ENCODE measurements around the gene MRPS23. TPM values are rescaled to one million over a fixed set of nuclear protein-coding genes. Genes with fewer than 3 reads are reported as not detected.
A peak's percentile ranks its signal among the peaks of the same experiment; 100 is the strongest.

MRPS23 gene
- total RNA-seq, 1 experiment from 2014 or later: 97.5 TPM

- Histone ChIP-seq H3K79me2 (ENCODE audit: low read length) (peaks cover 52% of the 10 kb centered on the region), H3K27me3 (ENCODE audit: low read length) (no peaks in the 10 kb centered on the region), H3K4me1 (ENCODE audit: insufficient read depth, low read length) (peaks cover 61% of the 10 kb centered on the region), H3K4me2 (ENCODE audit: low read length) (peak overlapping the region; percentile 70), H4K20me1 (ENCODE audit: low read length) (no peaks in the 10 kb centered on the region), H3K9me3 (ENCODE audit: low read length) (no peaks in the 10 kb centered on the region), H3K9ac (ENCODE audit: low read length) (peak overlapping the region; percentile 64), H3K36me3 (ENCODE audit: low read depth, low read length) (no peaks in the 10 kb centered on the region), H2AFZ (ENCODE audit: low read length) (peak overlapping the region; percentile 40; the same call in 1 of the 2 replicates), H3K9me2 (replicated peaks; ENCODE audit: low read length) (no peaks in the 10 kb centered on the region), H3K4me3 (ENCODE audit: low read length) (no peak overlapping the region), H3F3A (ENCODE audit: low read length, unreplicated experiment) (peaks cover 8% of the 10 kb centered on the region), H3K27ac (ENCODE audit: low read length) (peak overlapping the region; percentile 93)
- CTCF ChIA-PET: interaction anchor here (0.6 to 1.2 kb wide), 7 partner anchors 9 to 108 kb away, joined by 3 to 5 read pairs (median 4); no protein-coding TSS in a partner anchor
- peak; percentile 43 for ATAC-seq
- peak; percentile 97 for DNase-seq
- TSS peak; percentile 36 for BruUV-seq (replicated peaks)
- no peak for TF ChIP-seq EZH2phosphoT487 (IDR thresholded peaks at IDR 0.05; ENCODE audit: borderline replicate concordance, low read length)
- no peak for TF ChIP-seq EZH2 (IDR thresholded peaks at IDR 0.05; ENCODE audit: low read length, unreplicated experiment)
- peak; percentile 99 for TF ChIP-seq CTCF (conservative IDR thresholded peaks at IDR 0.05; ENCODE audit: low read depth, low read length)
- intact Hi-C loops (cut with micrococcal nuclease): loop anchor here (1.0 to 2.0 kb wide), 6 partner anchors 27 to 103 kb away; no protein-coding TSS in a partner anchor
- POLR2A ChIA-PET (ENCODE audit: unreplicated experiment): interaction anchor here (0.6 to 0.9 kb wide), 3 partner anchors 29 to 51 kb away, joined by 3 read pairs; no protein-coding TSS in a partner anchor
Observed at GRCh38 chr17:57892146-57892819, 42.4 kb upstream of the MRPS23 start.

DNA sequence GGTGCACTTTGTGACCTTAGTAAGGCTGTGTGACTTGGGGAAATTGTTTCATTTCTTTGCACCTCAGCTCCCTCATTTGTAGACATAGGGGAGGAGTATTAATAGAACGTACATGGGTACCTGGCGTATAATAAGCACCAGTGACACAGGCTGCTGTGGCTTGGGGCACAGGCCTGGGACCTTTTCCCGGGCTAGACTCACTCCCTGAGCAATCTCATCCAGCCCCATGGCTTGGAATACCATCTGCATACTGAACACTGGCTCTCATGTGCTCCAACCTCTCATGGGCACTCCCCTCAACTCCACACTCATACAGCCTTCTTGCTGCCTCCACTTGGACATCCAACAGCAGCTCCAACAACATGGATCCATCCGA is 41.0 kb upstream of the MRPS23 start:
- CTCF ChIA-PET: interaction anchor here (0.5 to 1.2 kb wide), 5 partner anchors 12 to 100 kb away, joined by 3 to 5 read pairs (median 3); no protein-coding TSS in a partner anchor

More for the DNA sequence above, 41.0 kb upstream of the MRPS23 start:
- Histone ChIP-seq H3K9ac (ENCODE audit: low read length) (no peak overlapping the region), H3K27me3 (ENCODE audit: low read length) (no peaks in the 10 kb centered on the region), H3K27ac (ENCODE audit: low read length) (peak overlapping the region; percentile 93), H2AFZ (ENCODE audit: low read length) (no peak overlapping the region), H3K79me2 (ENCODE audit: low read length) (peaks cover 47% of the 10 kb centered on the region), H4K20me1 (ENCODE audit: low read length) (no peaks in the 10 kb centered on the region), H3K4me2 (ENCODE audit: low read length) (peak overlapping the region; percentile 47), H3K4me1 (ENCODE audit: insufficient read depth, low read length) (peaks cover 61% of the 10 kb centered on the region), H3K4me3 (ENCODE audit: low read length) (no peak overlapping the region), H3K9me3 (ENCODE audit: low read length) (no peaks in the 10 kb centered on the region), H3K9me2 (replicated peaks; ENCODE audit: low read length) (no peaks in the 10 kb centered on the region), H3K36me3 (ENCODE audit: low read depth, low read length) (no peaks in the 10 kb centered on the region), H3F3A (ENCODE audit: low read length, unreplicated experiment) (peaks cover 8% of the 10 kb centered on the region)
- ATAC-seq: peak; percentile 3
- BruUV-seq (replicated peaks): no TSS peak
- DNase-seq: no peak
- intact Hi-C loops (cut with micrococcal nuclease): loop anchor here (1.0 kb wide), 1 partner anchor 16 kb away; no protein-coding TSS in a partner anchor
- no peak for TF ChIP-seq CTCF (conservative IDR thresholded peaks at IDR 0.05; ENCODE audit: low read depth, low read length)
- no peak for TF ChIP-seq EZH2 (IDR thresholded peaks at IDR 0.05; ENCODE audit: low read length, unreplicated experiment)
- TF ChIP-seq EZH2phosphoT487 (IDR thresholded peaks at IDR 0.05; ENCODE audit: borderline replicate concordance, low read length): no peak
- POLR2A ChIA-PET (ENCODE audit: unreplicated experiment): no interaction called here
